Measurements from ENCODE around the gene CREBL2.
"Not testable (repeated sequence)": the region's sequence is repeated elsewhere in the genome, so short reads cannot be mapped to it uniquely, and the experiment has no call there.

CREBL2 gene

GRCh38 chr12:12608557-12608957 lies 3.1 kb upstream of the CREBL2 start:
- Mint-ChIP-seq H3K27me3 (no peaks in the 10 kb centered on the region), H3K4me3 (no peak overlapping the region), H3K36me3 (peaks cover 1 to 5% of the 10 kb centered on the region in 2 donors), H3K4me1 (peaks cover 15 to 36% of the 10 kb centered on the region in 2 donors), H3K9me3 (no peaks in the 10 kb centered on the region), H3K27ac (no peak overlapping the region)
- no peak for ATAC-seq (replicated peaks)
- DNase-seq: no peak

GRCh38 chr12:12609692-12610091 lies 2.0 kb upstream of the CREBL2 start:
- Mint-ChIP-seq H3K4me3 (no peak overlapping the region), H3K9me3 (no peaks in the 10 kb centered on the region), H3K36me3 (peaks cover 1 to 7% of the 10 kb centered on the region in 2 donors), H3K27ac (no peak overlapping the region), H3K4me1 (peaks cover 17 to 44% of the 10 kb centered on the region in 2 donors), H3K27me3 (no peaks in the 10 kb centered on the region)
- no peak for ATAC-seq (replicated peaks)
- no peak for DNase-seq

GRCh38 chr12:12610711-12611110 lies 965 bp upstream of the CREBL2 start:
- Mint-ChIP-seq H3K36me3 (peaks cover 1 to 7% of the 10 kb centered on the region in 2 donors), H3K27me3 (no peaks in the 10 kb centered on the region), H3K27ac (peak overlapping the region; percentile 98), H3K4me1 (peaks cover 17 to 46% of the 10 kb centered on the region in 2 donors), H3K4me3 (peak overlapping the region; percentile 84 to 99), H3K9me3 (no peaks in the 10 kb centered on the region)
- ATAC-seq (replicated peaks) (no peak), DNase-seq (no peak)

- H3K4me1 Mint-ChIP-seq: peaks cover 19 to 37% of the 10 kb centered on the region in 2 donors
- ATAC-seq (replicated peaks) (peak in 1 of 2 donors; percentile 4), DNase-seq (no peak)
- H3K36me3 Mint-ChIP-seq: peaks cover 1 to 15% of the 10 kb centered on the region in 2 donors
- no peaks in the 10 kb centered on the region for H3K9me3 Mint-ChIP-seq
- H3K27me3 Mint-ChIP-seq: no peaks in the 10 kb centered on the region
- H3K27ac Mint-ChIP-seq: peak overlapping the region; percentile 98
- H3K4me3 Mint-ChIP-seq: peak overlapping the region; percentile 84 to 99
These were observed 682 bp downstream of the CREBL2 start for GRCh38 chr12:12612358-12612757.

GRCh38 chr12:12613344-12613743 lies 1.7 kb downstream of the CREBL2 start:
- peak; percentile 23 for DNase-seq
- peak in 1 of 2 donors; percentile 8 for ATAC-seq (replicated peaks)
- Mint-ChIP-seq H3K36me3 (peaks cover 7 to 22% of the 10 kb centered on the region in 2 donors), H3K27me3 (no peaks in the 10 kb centered on the region), H3K4me1 (peaks cover 17 to 34% of the 10 kb centered on the region in 2 donors), H3K27ac (peak overlapping the region; percentile 79), H3K9me3 (no peaks in the 10 kb centered on the region), H3K4me3 (peak overlapping the region; percentile 84 to 99)

GRCh38 chr12:12614342-12614741 lies 2.7 kb downstream of the CREBL2 start:
- Mint-ChIP-seq H3K36me3 (peaks cover 7 to 23% of the 10 kb centered on the region in 2 donors), H3K27ac (no peak overlapping the region), H3K9me3 (no peaks in the 10 kb centered on the region), H3K4me1 (peaks cover 17 to 34% of the 10 kb centered on the region in 2 donors), H3K27me3 (no peaks in the 10 kb centered on the region), H3K4me3 (no peak overlapping the region)
- ATAC-seq (replicated peaks) (no peak), DNase-seq (no peak)

- Mint-ChIP-seq H3K9me3 (no peaks in the 10 kb centered on the region), H3K27ac (no peak overlapping the region), H3K4me3 (no peak overlapping the region), H3K36me3 (peaks cover 18 to 28% of the 10 kb centered on the region in 2 donors), H3K4me1 (peaks cover 17 to 25% of the 10 kb centered on the region in 2 donors), H3K27me3 (no peaks in the 10 kb centered on the region)
- no peak for DNase-seq
- no peak for ATAC-seq (replicated peaks)
These were observed 5.0 kb downstream of the CREBL2 start for GRCh38 chr12:12616512-12617310.

- H3K36me3 Mint-ChIP-seq: peaks cover 17 to 33% of the 10 kb centered on the region in 2 donors
- not testable (repeated sequence) for H3K27ac Mint-ChIP-seq; DNase-seq; H3K27me3 Mint-ChIP-seq; ATAC-seq (replicated peaks); H3K9me3 Mint-ChIP-seq; H3K4me3 Mint-ChIP-seq
- peaks cover 17 to 28% of the 10 kb centered on the region in 2 donors for H3K4me1 Mint-ChIP-seq
These were observed 6.4 kb downstream of the CREBL2 start for GRCh38 chr12:12618064-12618463.

- ATAC-seq (replicated peaks): no peak
- Mint-ChIP-seq H3K9me3 (peaks cover 0 to 8% of the 10 kb centered on the region in 2 donors), H3K4me3 (no peak overlapping the region), H3K27ac (no peak overlapping the region), H3K36me3 (peaks cover 26 to 47% of the 10 kb centered on the region in 2 donors), H3K27me3 (no peaks in the 10 kb centered on the region), H3K4me1 (peaks cover 19 to 31% of the 10 kb centered on the region in 2 donors)
- no peak for DNase-seq
These were observed 9.1 kb downstream of the CREBL2 start for GRCh38 chr12:12620730-12621315.

- no peak overlapping the region for H3K4me3 Mint-ChIP-seq
- H3K9me3 Mint-ChIP-seq: peaks cover 0 to 8% of the 10 kb centered on the region in 2 donors
- peaks cover 13 to 25% of the 10 kb centered on the region in 2 donors for H3K4me1 Mint-ChIP-seq
- DNase-seq (no peak), ATAC-seq (replicated peaks) (peak in 1 of 2 donors; percentile 51)
- no peak overlapping the region for H3K27ac Mint-ChIP-seq
- H3K27me3 Mint-ChIP-seq: no peaks in the 10 kb centered on the region
- peaks cover 26 to 39% of the 10 kb centered on the region in 2 donors for H3K36me3 Mint-ChIP-seq
These were observed 10.7 kb downstream of the CREBL2 start for GRCh38 chr12:12622418-12622817.

- no peak overlapping the region for H3K4me3 Mint-ChIP-seq
- no peaks in the 10 kb centered on the region for H3K27me3 Mint-ChIP-seq
- H3K4me1 Mint-ChIP-seq: peaks cover 16 to 42% of the 10 kb centered on the region in 2 donors
- ATAC-seq (replicated peaks) (peak in 1 of 2 donors; percentile 43), DNase-seq (no peak)
- peaks cover 0 to 8% of the 10 kb centered on the region in 2 donors for H3K9me3 Mint-ChIP-seq
- H3K27ac Mint-ChIP-seq: no peak overlapping the region
- H3K36me3 Mint-ChIP-seq: peaks cover 21 to 31% of the 10 kb centered on the region in 2 donors
These were observed 12.9 kb downstream of the CREBL2 start for GRCh38 chr12:12624498-12624992.

- Mint-ChIP-seq H3K36me3 (peaks cover 15 to 26% of the 10 kb centered on the region in 2 donors), H3K4me3 (no peak overlapping the region), H3K27ac (no peak overlapping the region), H3K27me3 (no peaks in the 10 kb centered on the region), H3K4me1 (peaks cover 28 to 61% of the 10 kb centered on the region in 2 donors), H3K9me3 (peaks cover 0 to 8% of the 10 kb centered on the region in 2 donors)
- ATAC-seq (replicated peaks): no peak
- DNase-seq: no peak
These were observed 14.8 kb downstream of the CREBL2 start for GRCh38 chr12:12626471-12626870.

GRCh38 chr12:12627308-12627827 lies 15.7 kb downstream of the CREBL2 start:
- no peak for DNase-seq
- H3K4me3 Mint-ChIP-seq: no peak overlapping the region

GRCh38 chr12:12628013-12628412 lies 16.3 kb downstream of the CREBL2 start:
- no peak for ATAC-seq (replicated peaks)
- Mint-ChIP-seq H3K4me3 (no peak overlapping the region), H3K36me3 (peaks cover 12 to 21% of the 10 kb centered on the region in 2 donors), H3K27ac (no peak overlapping the region), H3K27me3 (no peaks in the 10 kb centered on the region), H3K9me3 (peaks cover 0 to 8% of the 10 kb centered on the region in 2 donors), H3K4me1 (peaks cover 23 to 56% of the 10 kb centered on the region in 2 donors)
- no peak for DNase-seq

More at GRCh38 chr12:12627308-12627827, 15.7 kb downstream of the CREBL2 start:
- Mint-ChIP-seq H3K27ac (no peak overlapping the region), H3K4me1 (peaks cover 25 to 56% of the 10 kb centered on the region in 2 donors), H3K27me3 (no peaks in the 10 kb centered on the region), H3K9me3 (peaks cover 0 to 8% of the 10 kb centered on the region in 2 donors), H3K36me3 (peaks cover 12 to 22% of the 10 kb centered on the region in 2 donors)
- ATAC-seq (replicated peaks): no peak

All from stimulated activated naive B cell treated with anti-CD40 and anti-IgM and Interleukin-4, amounts not matched to agents 10 μg/mL and 1 μg/mL and 100 μg/mL, for 72 hours (primary cell).